GM12878 (cell line): Measurements from ENCODE around the gene ERP44. TPM values are rescaled to one million over a fixed set of nuclear protein-coding genes. Genes with fewer than 3 reads are reported as not detected.

Experiments
- CREM ChIP-seq: IDR thresholded peaks from 2 replicates; pipeline ENCODE4 v1.6.1; 2014; ENCODE audit warnings: antibody characterized with exemption, low read depth
- DPF2 ChIP-seq: fragments of 450-650 bp; IDR thresholded peaks from 2 replicates; pipeline ENCODE4 v1.6.1; 2017; ENCODE audit warnings: mild to moderate bottlenecking
- EGR1 ChIP-seq, 2 experiments: IDR thresholded peaks; 1 replicate in 1 of 2; 2 replicates in 1 of 2; pipeline ENCODE4 v1.6.1; 2011 to 2012; ENCODE audit warnings: low read depth in 2 of 2, low read length in 2 of 2, borderline replicate concordance in 1 of 2, mild to moderate bottlenecking in 1 of 2, moderate library complexity in 1 of 2
- GABPA ChIP-seq: IDR thresholded peaks from 2 replicates; pipeline ENCODE4 v1.6.1; 2014; ENCODE audit warnings: antibody characterized with exemption, low read depth, mild to moderate bottlenecking, inconsistent platforms
- KLF5 ChIP-seq: fragments of 450-650 bp; IDR thresholded peaks from 2 replicates; pipeline ENCODE4 v1.6.1; 2014; ENCODE audit warnings: mild to moderate bottlenecking; ENCODE audit not compliant: partially characterized antibody
- MEF2A ChIP-seq: IDR thresholded peaks from 2 replicates; pipeline ENCODE4 v1.6.1; 2011; ENCODE audit warnings: low read depth, mild to moderate bottlenecking, low read length, moderate library complexity; ENCODE audit not compliant: insufficient read depth
- NFXL1 ChIP-seq: fragments of 450-650 bp; IDR thresholded peaks from 2 replicates; pipeline ENCODE4 v1.6.1; 2017; ENCODE audit warnings: antibody characterized with exemption, mild to moderate bottlenecking, borderline replicate concordance
- NR2C1 ChIP-seq: fragments of 450-650 bp; IDR thresholded peaks from 2 replicates; pipeline ENCODE4 v1.6.1; 2017; ENCODE audit warnings: antibody characterized with exemption, mild to moderate bottlenecking, moderate library complexity
- NR2C2 ChIP-seq: IDR thresholded peaks from 2 replicates; pipeline ENCODE4 v1.6.1; 2011; ENCODE audit warnings: borderline replicate concordance, low read depth; ENCODE audit not compliant: control insufficient read depth, insufficient read length
- RAD21 ChIP-seq: IDR thresholded peaks from 2 replicates; pipeline ENCODE4 v1.6.1; 2011; ENCODE audit warnings: mild to moderate bottlenecking, low read depth, low read length, moderate library complexity; ENCODE audit not compliant: insufficient read depth
- SIX5 ChIP-seq: IDR thresholded peaks from 2 replicates; pipeline ENCODE4 v1.6.1; 2011; ENCODE audit warnings: mild to moderate bottlenecking, low read depth, low read length, moderate library complexity; ENCODE audit not compliant: severe bottlenecking
- SREBF2 ChIP-seq: IDR thresholded peaks from 2 replicates; pipeline ENCODE4 v1.6.1; 2012; ENCODE audit warnings: mild to moderate bottlenecking, low read length
- ZNF217 ChIP-seq: fragments of 450-650 bp; IDR thresholded peaks from 2 replicates; pipeline ENCODE4 v1.6.1; 2017; ENCODE audit warnings: antibody characterized with exemption, mild to moderate bottlenecking
- ZZZ3 ChIP-seq: IDR thresholded peaks from 2 replicates; pipeline ENCODE4 v1.6.1; 2011; ENCODE audit warnings: low read depth; ENCODE audit not compliant: control insufficient read depth, insufficient read length
- polyA plus RNA-seq, 11 experiments: library from polyadenylated mRNA; depleted of rRNA in 4 of 11; unstranded in 6 of 11; stranded (reverse) in 5 of 11; fragments of >200 nt; fragmentation: Nextera tagmentation in 4 of 11; fragmentation: Illumina TruSeq in 1 of 11; extraction: Ambion mirVana in 4 of 11; extraction: Trizol in 1 of 11; gene quantifications; 1 replicate in 1 of 11; 2 replicates in 10 of 11; pipeline versions ENCODE4 v1.2.1 to v1.2.3, GENCODE V29; 2011 to 2016; ENCODE audit warnings: inconsistent platforms in 2 of 11, missing spikeins in 2 of 11, low read depth in 1 of 11
- total RNA-seq, 4 experiments: library from RNA; depleted of rRNA in 3 of 4; stranded (reverse); fragments of >200 nt in 3 of 4; fragmentation: Illumina TruSeq in 1 of 4; extraction: Trizol in 1 of 4; gene quantifications; 2 replicates each; pipeline versions ENCODE4 v1.2.1 to v1.2.3, GENCODE V29; 2013 to 2021
- TF ChIP-seq, protein P1 (sequence below): fragments of 450-650 bp; IDR thresholded peaks from 2 replicates; pipeline ENCODE4 v1.6.1; 2016; ENCODE audit warnings: mild to moderate bottlenecking, moderate library complexity, borderline replicate concordance
- TF ChIP-seq, protein P2 (sequence below): fragments of 450-650 bp; IDR thresholded peaks from 2 replicates; pipeline ENCODE4 v1.6.1; 2017; ENCODE audit warnings: borderline replicate concordance
- TF ChIP-seq, protein P3 (sequence below): fragments of 450-650 bp; formaldehyde crosslinking; IDR thresholded peaks from 2 replicates; pipeline ENCODE4 v1.5.0; 2022; ENCODE audit warnings: mild to moderate bottlenecking, missing genetic modification characterization
- TF ChIP-seq, protein P4 (sequence below): IDR thresholded peaks from 2 replicates; pipeline ENCODE4 v1.6.1; 2011; ENCODE audit warnings: borderline replicate concordance, low read depth, mild to moderate bottlenecking, moderate library complexity, low read length; ENCODE audit not compliant: insufficient read depth, poor library complexity, severe bottlenecking

ERP44 gene
- total and polyA plus RNA-seq, 10 of the 15 experiments (the other 5 are each of a cell fraction or from before 2014, with no cell fraction given): 11.5 to 52.4 (median 20.2) TPM

DNA sequence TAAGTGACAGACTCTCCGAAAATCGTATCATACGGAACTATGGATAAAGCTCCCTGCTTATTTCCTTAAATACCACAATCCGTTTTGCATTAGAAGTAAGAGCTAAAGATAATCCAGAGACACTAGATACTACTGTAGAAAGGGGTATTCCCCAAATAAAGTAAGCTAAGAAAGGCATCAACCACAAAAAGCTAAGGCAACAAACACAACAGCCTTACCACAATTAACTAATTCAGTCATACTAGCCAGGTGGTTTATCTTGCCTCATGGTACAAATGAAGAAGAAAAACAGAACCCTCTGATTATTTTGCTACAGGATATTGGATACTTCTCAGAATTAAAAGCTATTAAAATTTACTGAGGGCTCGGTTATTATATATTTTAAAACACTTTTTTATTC is 14.1 kb downstream of the ERP44 start (continued):
- TF ChIP-seq, protein P1, sequence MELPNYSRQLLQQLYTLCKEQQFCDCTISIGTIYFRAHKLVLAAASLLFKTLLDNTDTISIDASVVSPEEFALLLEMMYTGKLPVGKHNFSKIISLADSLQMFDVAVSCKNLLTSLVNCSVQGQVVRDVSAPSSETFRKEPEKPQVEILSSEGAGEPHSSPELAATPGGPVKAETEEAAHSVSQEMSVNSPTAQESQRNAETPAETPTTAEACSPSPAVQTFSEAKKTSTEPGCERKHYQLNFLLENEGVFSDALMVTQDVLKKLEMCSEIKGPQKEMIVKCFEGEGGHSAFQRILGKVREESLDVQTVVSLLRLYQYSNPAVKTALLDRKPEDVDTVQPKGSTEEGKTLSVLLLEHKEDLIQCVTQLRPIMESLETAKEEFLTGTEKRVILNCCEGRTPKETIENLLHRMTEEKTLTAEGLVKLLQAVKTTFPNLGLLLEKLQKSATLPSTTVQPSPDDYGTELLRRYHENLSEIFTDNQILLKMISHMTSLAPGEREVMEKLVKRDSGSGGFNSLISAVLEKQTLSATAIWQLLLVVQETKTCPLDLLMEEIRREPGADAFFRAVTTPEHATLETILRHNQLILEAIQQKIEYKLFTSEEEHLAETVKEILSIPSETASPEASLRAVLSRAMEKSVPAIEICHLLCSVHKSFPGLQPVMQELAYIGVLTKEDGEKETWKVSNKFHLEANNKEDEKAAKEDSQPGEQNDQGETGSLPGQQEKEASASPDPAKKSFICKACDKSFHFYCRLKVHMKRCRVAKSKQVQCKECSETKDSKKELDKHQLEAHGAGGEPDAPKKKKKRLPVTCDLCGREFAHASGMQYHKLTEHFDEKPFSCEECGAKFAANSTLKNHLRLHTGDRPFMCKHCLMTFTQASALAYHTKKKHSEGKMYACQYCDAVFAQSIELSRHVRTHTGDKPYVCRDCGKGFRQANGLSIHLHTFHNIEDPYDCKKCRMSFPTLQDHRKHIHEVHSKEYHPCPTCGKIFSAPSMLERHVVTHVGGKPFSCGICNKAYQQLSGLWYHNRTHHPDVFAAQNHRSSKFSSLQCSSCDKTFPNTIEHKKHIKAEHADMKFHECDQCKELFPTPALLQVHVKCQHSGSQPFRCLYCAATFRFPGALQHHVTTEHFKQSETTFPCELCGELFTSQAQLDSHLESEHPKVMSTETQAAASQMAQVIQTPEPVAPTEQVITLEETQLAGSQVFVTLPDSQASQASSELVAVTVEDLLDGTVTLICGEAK: peak; percentile 14; the same call in 1 of the 2 replicates
- TF ChIP-seq MEF2A (peak; percentile 98), SIX5 (peak; percentile 7), DPF2 (peak; percentile 87), NR2C1 (no peak), CREM (peak; percentile 86), KLF5 (no peak), GABPA (no peak; the same call in 1 of the 2 replicates), ZZZ3 (no peak), NR2C2 (no peak), SREBF2 (no peak), EGR1 (IDR thresholded peaks at IDR 0.05; ENCODE audit: borderline replicate concordance in 1 of 2, low read depth in 2 of 2, low read length in 2 of 2) (no peak), ZNF217 (peak; percentile 84), NFXL1 (no peak), RAD21 (no peak)
- TF ChIP-seq, protein P2, sequence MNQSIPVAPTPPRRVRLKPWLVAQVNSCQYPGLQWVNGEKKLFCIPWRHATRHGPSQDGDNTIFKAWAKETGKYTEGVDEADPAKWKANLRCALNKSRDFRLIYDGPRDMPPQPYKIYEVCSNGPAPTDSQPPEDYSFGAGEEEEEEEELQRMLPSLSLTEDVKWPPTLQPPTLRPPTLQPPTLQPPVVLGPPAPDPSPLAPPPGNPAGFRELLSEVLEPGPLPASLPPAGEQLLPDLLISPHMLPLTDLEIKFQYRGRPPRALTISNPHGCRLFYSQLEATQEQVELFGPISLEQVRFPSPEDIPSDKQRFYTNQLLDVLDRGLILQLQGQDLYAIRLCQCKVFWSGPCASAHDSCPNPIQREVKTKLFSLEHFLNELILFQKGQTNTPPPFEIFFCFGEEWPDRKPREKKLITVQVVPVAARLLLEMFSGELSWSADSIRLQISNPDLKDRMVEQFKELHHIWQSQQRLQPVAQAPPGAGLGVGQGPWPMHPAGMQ: no peak
- TF ChIP-seq, protein P3, sequence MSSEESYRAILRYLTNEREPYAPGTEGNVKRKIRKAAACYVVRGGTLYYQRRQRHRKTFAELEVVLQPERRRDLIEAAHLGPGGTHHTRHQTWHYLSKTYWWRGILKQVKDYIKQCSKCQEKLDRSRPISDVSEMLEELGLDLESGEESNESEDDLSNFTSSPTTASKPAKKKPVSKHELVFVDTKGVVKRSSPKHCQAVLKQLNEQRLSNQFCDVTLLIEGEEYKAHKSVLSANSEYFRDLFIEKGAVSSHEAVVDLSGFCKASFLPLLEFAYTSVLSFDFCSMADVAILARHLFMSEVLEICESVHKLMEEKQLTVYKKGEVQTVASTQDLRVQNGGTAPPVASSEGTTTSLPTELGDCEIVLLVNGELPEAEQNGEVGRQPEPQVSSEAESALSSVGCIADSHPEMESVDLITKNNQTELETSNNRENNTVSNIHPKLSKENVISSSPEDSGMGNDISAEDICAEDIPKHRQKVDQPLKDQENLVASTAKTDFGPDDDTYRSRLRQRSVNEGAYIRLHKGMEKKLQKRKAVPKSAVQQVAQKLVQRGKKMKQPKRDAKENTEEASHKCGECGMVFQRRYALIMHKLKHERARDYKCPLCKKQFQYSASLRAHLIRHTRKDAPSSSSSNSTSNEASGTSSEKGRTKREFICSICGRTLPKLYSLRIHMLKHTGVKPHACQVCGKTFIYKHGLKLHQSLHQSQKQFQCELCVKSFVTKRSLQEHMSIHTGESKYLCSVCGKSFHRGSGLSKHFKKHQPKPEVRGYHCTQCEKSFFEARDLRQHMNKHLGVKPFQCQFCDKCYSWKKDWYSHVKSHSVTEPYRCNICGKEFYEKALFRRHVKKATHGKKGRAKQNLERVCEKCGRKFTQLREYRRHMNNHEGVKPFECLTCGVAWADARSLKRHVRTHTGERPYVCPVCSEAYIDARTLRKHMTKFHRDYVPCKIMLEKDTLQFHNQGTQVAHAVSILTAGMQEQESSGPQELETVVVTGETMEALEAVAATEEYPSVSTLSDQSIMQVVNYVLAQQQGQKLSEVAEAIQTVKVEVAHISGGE (CRISPR knock-in tag): no peak
- TF ChIP-seq, protein P4, sequence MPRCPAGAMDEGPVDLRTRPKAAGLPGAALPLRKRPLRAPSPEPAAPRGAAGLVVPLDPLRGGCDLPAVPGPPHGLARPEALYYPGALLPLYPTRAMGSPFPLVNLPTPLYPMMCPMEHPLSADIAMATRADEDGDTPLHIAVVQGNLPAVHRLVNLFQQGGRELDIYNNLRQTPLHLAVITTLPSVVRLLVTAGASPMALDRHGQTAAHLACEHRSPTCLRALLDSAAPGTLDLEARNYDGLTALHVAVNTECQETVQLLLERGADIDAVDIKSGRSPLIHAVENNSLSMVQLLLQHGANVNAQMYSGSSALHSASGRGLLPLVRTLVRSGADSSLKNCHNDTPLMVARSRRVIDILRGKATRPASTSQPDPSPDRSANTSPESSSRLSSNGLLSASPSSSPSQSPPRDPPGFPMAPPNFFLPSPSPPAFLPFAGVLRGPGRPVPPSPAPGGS: peak; percentile 79
